Measurements from ENCODE around the gene DCAF8L2. TPM values are rescaled to one million over a fixed set of nuclear protein-coding genes. Genes with fewer than 3 reads are reported as not detected.

Gene DCAF8L2
- total RNA-seq, 1 experiment from 2014 or later = not detected

DNA sequence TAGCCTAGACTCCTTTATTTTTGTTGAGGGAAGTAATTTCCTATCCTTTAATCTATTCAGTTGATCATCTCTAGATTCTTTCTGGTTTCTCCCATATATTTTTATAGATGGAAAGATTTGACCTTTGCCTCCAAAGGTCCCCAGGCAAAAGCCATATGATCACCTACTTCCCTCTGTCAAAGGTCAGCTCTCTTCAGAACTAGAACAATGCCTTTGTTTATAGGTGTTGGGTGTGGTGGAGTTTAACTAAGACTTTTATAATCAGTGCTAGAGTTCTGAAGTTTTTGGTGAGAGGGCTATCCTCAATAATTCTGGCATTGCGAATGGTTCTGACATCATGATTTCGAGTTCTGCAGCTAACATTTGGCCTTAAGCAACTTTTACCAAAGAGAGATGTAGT is 19.0 kb upstream of the DCAF8L2 start:
- H3K27ac Mint-ChIP-seq = no peak overlapping the region
- Histone ChIP-seq H2BK20ac (ENCODE audit: low read depth, low read length, poor library complexity, severe bottlenecking) (no peak overlapping the region), H3K27ac (ENCODE audit: insufficient read length, low read depth, low read length) (no peak overlapping the region), H2BK120ac (ENCODE audit: low read depth, low read length, poor library complexity, severe bottlenecking) (no peak overlapping the region), H3K27me3 (ENCODE audit: insufficient read depth, low read length) (no peaks in the 10 kb centered on the region), H2AFZ (ENCODE audit: low read length) (no peak overlapping the region), H3K23ac (ENCODE audit: insufficient read length, low read depth, low read length) (no peak overlapping the region), H3K56ac (ENCODE audit: insufficient read length, low read depth, low read length) (no peak overlapping the region), H3K9me3 (ENCODE audit: control insufficient read depth, low read depth, low read length) (peaks cover 22% of the 10 kb centered on the region), H3K4me2 (ENCODE audit: insufficient read depth, insufficient read length, low read length) (no peak overlapping the region), H4K91ac (ENCODE audit: insufficient read length, low read depth, low read length) (no peak overlapping the region), H4K20me1 (ENCODE audit: control insufficient read depth, insufficient read depth, insufficient read length) (no peaks in the 10 kb centered on the region), H3K79me2 (ENCODE audit: insufficient read depth, low read length) (no peaks in the 10 kb centered on the region), H2AK5ac (ENCODE audit: insufficient read length, low read length) (no peak overlapping the region), H3T11ph (ENCODE audit: low read length) (no peak overlapping the region), H3K18ac (ENCODE audit: insufficient read length, low read depth, low read length) (no peak overlapping the region), H3K23me2 (ENCODE audit: insufficient read length, low read depth, low read length, poor library complexity, severe bottlenecking) (no peaks in the 10 kb centered on the region), H2BK15ac (ENCODE audit: low read depth, low read length) (no peak overlapping the region), H3K14ac (ENCODE audit: insufficient read depth, low read length) (no peak overlapping the region), H3K4me1 (ENCODE audit: insufficient read depth, low read length) (no peaks in the 10 kb centered on the region), H4K5ac (ENCODE audit: insufficient read length, low read depth, low read length) (no peak overlapping the region), H3K9ac (ENCODE audit: extremely low read depth, insufficient read length, low read length) (no peak overlapping the region), H2BK5ac (ENCODE audit: insufficient read length, low read length) (no peak overlapping the region), H3K4ac (ENCODE audit: low read depth, low read length) (no peak overlapping the region), H4K8ac (replicated peaks; ENCODE audit: insufficient read length, low read depth, low read length) (no peak overlapping the region), H2BK12ac (ENCODE audit: insufficient read length, low read depth, low read length) (no peak overlapping the region), H3K79me1 (ENCODE audit: insufficient read depth, low read depth, low read length, poor library complexity, severe bottlenecking) (no peaks in the 10 kb centered on the region)
- H3K9me3 Mint-ChIP-seq = peaks cover 56 to 80% of the 10 kb centered on the region in 2 experiments
- H3K36me3 Mint-ChIP-seq (ENCODE audit: insufficient read depth in 1 of 3, low read depth in 3 of 3) = no peaks in the 10 kb centered on the region; a peak in 1 of 7 replicates
- WGBS (ENCODE audit: extremely low coverage, insufficient read length, low lambda C conversion rate) = no CpG with 5 or more reads among the region's 2 CpGs
- DNase-seq = no peak
- H3K4me3 Mint-ChIP-seq = no peak overlapping the region
- H3K27me3 Mint-ChIP-seq (ENCODE audit: low read depth) = peaks cover 3% of the 10 kb centered on the region; the same call in 1 of the 2 replicates
- H3K4me1 Mint-ChIP-seq = 0 out of 4 replicates have a peak, but pooled peaks cover 0 to under 1% of the 10 kb centered on the region in 2 experiments
- TF ChIP-seq, protein P1, sequence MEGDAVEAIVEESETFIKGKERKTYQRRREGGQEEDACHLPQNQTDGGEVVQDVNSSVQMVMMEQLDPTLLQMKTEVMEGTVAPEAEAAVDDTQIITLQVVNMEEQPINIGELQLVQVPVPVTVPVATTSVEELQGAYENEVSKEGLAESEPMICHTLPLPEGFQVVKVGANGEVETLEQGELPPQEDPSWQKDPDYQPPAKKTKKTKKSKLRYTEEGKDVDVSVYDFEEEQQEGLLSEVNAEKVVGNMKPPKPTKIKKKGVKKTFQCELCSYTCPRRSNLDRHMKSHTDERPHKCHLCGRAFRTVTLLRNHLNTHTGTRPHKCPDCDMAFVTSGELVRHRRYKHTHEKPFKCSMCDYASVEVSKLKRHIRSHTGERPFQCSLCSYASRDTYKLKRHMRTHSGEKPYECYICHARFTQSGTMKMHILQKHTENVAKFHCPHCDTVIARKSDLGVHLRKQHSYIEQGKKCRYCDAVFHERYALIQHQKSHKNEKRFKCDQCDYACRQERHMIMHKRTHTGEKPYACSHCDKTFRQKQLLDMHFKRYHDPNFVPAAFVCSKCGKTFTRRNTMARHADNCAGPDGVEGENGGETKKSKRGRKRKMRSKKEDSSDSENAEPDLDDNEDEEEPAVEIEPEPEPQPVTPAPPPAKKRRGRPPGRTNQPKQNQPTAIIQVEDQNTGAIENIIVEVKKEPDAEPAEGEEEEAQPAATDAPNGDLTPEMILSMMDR (conservative IDR thresholded peaks at IDR 0.05) = no peak

All from H9 (cell line).